Activated naive CD4-positive, alpha-beta T cell treated with anti-CD3 and anti-CD28 coated beads, Interleukin-2, amount 10 ng/mL, durations not matched to agents 5 hours and 36 hours (primary cell): ENCODE results near the gene PCDH11X. TPM values are rescaled to one million over a fixed set of nuclear protein-coding genes. Genes with fewer than 3 reads are reported as not detected.

Experiments
- total RNA-seq, 2 experiments: library from RNA; stranded (reverse); gene quantifications; one replicate each; pipeline ENCODE4 v1.2.3, GENCODE V29; 2021

The PCDH11X gene
- total RNA-seq, result not detected

GRCh38 chrX:91779135-91779534 is at the start of gene PCDH11X:
PCDH11X (plus strand) TSS chrX:91779375; CDS start chrX:91835505, 56,130 bp downstream.

